GM23338 (cell line): ENCODE results near the gene BIN1. TPM values are rescaled to one million over a fixed set of nuclear protein-coding genes. Genes with fewer than 3 reads are reported as not detected.

ENCODE experiments used
- ATAC-seq: fragments of 200-7000 bp; cut with Tn5 transposase; 3 replicates; pipeline ENCODE4 v1.9.1; 2020
- DNase-seq: peaks from one replicate; pipeline ENCODE4 v3.0.0-alpha.2; 2015; ENCODE audit warnings: low spot score
- H2AFZ ChIP-seq: fragments of 200-600 bp; sonication (generic); 2 replicates; pipeline ENCODE4 v1.8.0; 2016; ENCODE audit warnings: antibody characterized with exemption, mild to moderate bottlenecking, moderate library complexity
- H3F3A ChIP-seq: fragments of 200-600 bp; sonication (generic); replicated peaks from 2 replicates; pipeline ENCODE4 v1.8.0; 2017; ENCODE audit warnings: antibody characterized with exemption, mixed run types, low read depth
- H3K27ac ChIP-seq: fragments of 200-600 bp; sonication (generic); 2 replicates; pipeline ENCODE4 v1.6.1; 2016; ENCODE audit warnings: low read depth
- H3K27me3 ChIP-seq: fragments of 200-600 bp; sonication (generic); 2 replicates; pipeline ENCODE4 v1.8.0; 2016; ENCODE audit warnings: mild to moderate bottlenecking, mixed run types, moderate library complexity; ENCODE audit not compliant: insufficient read depth
- H3K36me3 ChIP-seq: fragments of 200-600 bp; sonication (generic); 2 replicates; pipeline ENCODE4 v1.8.0; 2016; ENCODE audit warnings: mild to moderate bottlenecking; ENCODE audit not compliant: insufficient read depth
- H3K4me1 ChIP-seq: fragments of 200-600 bp; sonication (generic); 2 replicates; pipeline ENCODE4 v1.8.0; 2016; ENCODE audit warnings: mild to moderate bottlenecking, moderate library complexity; ENCODE audit not compliant: insufficient read depth
- H3K4me2 ChIP-seq: fragments of 200-600 bp; sonication (generic); 2 replicates; pipeline ENCODE4 v1.7.1; 2017; ENCODE audit warnings: mixed run types
- H3K4me3 ChIP-seq: fragments of 200-600 bp; sonication (generic); 2 replicates; pipeline ENCODE4 v1.6.1; 2016; ENCODE audit warnings: mixed run types
- H3K79me2 ChIP-seq: fragments of 200-600 bp; sonication (generic); replicated peaks from 2 replicates; pipeline ENCODE4 v1.8.0; 2017; ENCODE audit warnings: mild to moderate bottlenecking; ENCODE audit not compliant: insufficient read depth
- H3K9me2 ChIP-seq: fragments of 200-600 bp; sonication (generic); 2 replicates; pipeline ENCODE4 v1.8.0; 2017; ENCODE audit not compliant: insufficient read depth
- H4K20me1 ChIP-seq: fragments of 200-600 bp; sonication (generic); replicated peaks from 2 replicates; pipeline ENCODE4 v1.8.0; 2017; ENCODE audit warnings: mild to moderate bottlenecking; ENCODE audit not compliant: insufficient read depth
- H3K27ac Mint-ChIP-seq: 2 replicates; pipeline ENCODE4 v1.8.0; 2020; ENCODE audit warnings: inconsistent platforms, mild to moderate bottlenecking, moderate library complexity, mixed read lengths
- H3K27me3 Mint-ChIP-seq: 3 replicates; pipeline ENCODE4 v1.8.0; 2022; ENCODE audit warnings: low read depth, mild to moderate bottlenecking, moderate library complexity, mixed read lengths, inconsistent platforms; ENCODE audit not compliant: insufficient read depth, poor library complexity
- H3K36me3 Mint-ChIP-seq: 3 replicates; pipeline ENCODE4 v1.8.0; 2021; ENCODE audit warnings: low read depth, mild to moderate bottlenecking, inconsistent platforms, moderate library complexity, mixed read lengths
- H3K4me1 Mint-ChIP-seq: 3 replicates; pipeline ENCODE4 v1.8.0; 2020; ENCODE audit warnings: mild to moderate bottlenecking, inconsistent platforms, mixed read lengths
- H3K4me3 Mint-ChIP-seq: 3 replicates; pipeline ENCODE4 v1.8.0; 2021; ENCODE audit warnings: moderate library complexity, mild to moderate bottlenecking, inconsistent platforms, mixed read lengths
- H3K9me3 Mint-ChIP-seq: 3 replicates; pipeline ENCODE4 v1.8.0; 2020; ENCODE audit warnings: moderate library complexity, mild to moderate bottlenecking, inconsistent platforms, mixed read lengths
- CREB1 ChIP-seq: fragments of 250-450 bp; sonication (Bioruptor Pico); IDR thresholded peaks from 2 replicates; pipeline ENCODE4 v1.5.0; 2020; ENCODE audit warnings: low read depth, mild to moderate bottlenecking, moderate library complexity
- CTCF ChIP-seq, 2 experiments: fragments of 200-600 bp in 1 of 2; sonication (generic) in 1 of 2; conservative IDR thresholded peaks; 2 replicates each; pipeline versions ENCODE4 v1.5.1 to v1.6.1; 2016 to 2017; ENCODE audit warnings: antibody characterized with exemption in 2 of 2, low read depth in 2 of 2, mild to moderate bottlenecking in 2 of 2, moderate library complexity in 1 of 2
- ETS1 ChIP-seq: IDR thresholded peaks from 2 replicates; pipeline ENCODE4 v1.6.1; 2016; ENCODE audit warnings: antibody characterized with exemption
- EZH2 ChIP-seq: fragments of 200-600 bp; sonication (generic); IDR thresholded peaks from one replicate; pipeline ENCODE4 v1.8.0; 2017; ENCODE audit warnings: antibody characterized with exemption, mild to moderate bottlenecking, low read depth; ENCODE audit not compliant: unreplicated experiment
- EZH2phosphoT487 ChIP-seq: fragments of 200-600 bp; sonication (generic); IDR thresholded peaks from one replicate; pipeline ENCODE4 v1.8.1; 2018; ENCODE audit warnings: antibody characterized with exemption; ENCODE audit not compliant: unreplicated experiment
- JUNB ChIP-seq: IDR thresholded peaks from one replicate; pipeline ENCODE4 v1.6.1; 2016; ENCODE audit warnings: antibody characterized with exemption; ENCODE audit not compliant: unreplicated experiment
- NANOG ChIP-seq: IDR thresholded peaks from 2 replicates; pipeline ENCODE4 v1.6.1; 2016; ENCODE audit warnings: antibody characterized with exemption, borderline replicate concordance
- POLR2AphosphoS5 ChIP-seq: IDR thresholded peaks from 2 replicates; pipeline ENCODE4 v1.6.1; 2016; ENCODE audit warnings: antibody characterized with exemption, low read depth
- REST ChIP-seq: IDR thresholded peaks from one replicate; pipeline ENCODE4 v1.6.1; 2018; ENCODE audit warnings: antibody characterized with exemption; ENCODE audit not compliant: unreplicated experiment
- STAT1 ChIP-seq: IDR thresholded peaks from one replicate; pipeline ENCODE4 v1.6.1; 2016; ENCODE audit warnings: antibody characterized with exemption; ENCODE audit not compliant: unreplicated experiment
- ZNF114 ChIP-seq: fragments of 250-450 bp; sonication (Bioruptor Pico); IDR thresholded peaks from 2 replicates; pipeline ENCODE4 v1.5.0; 2020; ENCODE audit warnings: mild to moderate bottlenecking, moderate library complexity
- ZNF331 ChIP-seq: fragments of 250-450 bp; sonication (Bioruptor Pico); IDR thresholded peaks from 2 replicates; pipeline ENCODE4 v1.5.0; 2020; ENCODE audit warnings: low read depth, mild to moderate bottlenecking, moderate library complexity
- ZNF462 ChIP-seq: fragments of 250-450 bp; sonication (Bioruptor Pico); IDR thresholded peaks from 2 replicates; pipeline ENCODE4 v1.5.0; 2020; ENCODE audit warnings: mild to moderate bottlenecking, moderate library complexity
- polyA plus RNA-seq: library from polyadenylated mRNA; unstranded; fragments of >200 nt; fragmentation: Nextera tagmentation; extraction: Ambion mirVana; gene quantifications from 2 replicates; pipeline ENCODE4 v1.2.1, GENCODE V29; 2016
- total RNA-seq: library from RNA; depleted of rRNA; stranded (reverse); fragments of >200 nt; shearing (Covaris generic); gene quantifications from 2 replicates; pipeline ENCODE4 v1.2.3, GENCODE V29; 2014

The BIN1 gene
- total and polyA plus RNA-seq, 2 experiments from 2014 or later: 30.1 to 56.4 TPM

GRCh38 chr2:126998486-126998885 is 108.5 kb downstream of the BIN1 start:
- no peaks in the 10 kb centered on the region for H3K36me3 ChIP-seq
- Mint-ChIP-seq H3K4me3 (no peak overlapping the region), H3K4me1 (peaks cover 2% of the 10 kb centered on the region; the same call in 2 of the 3 replicates), H3K27me3 (no peaks in the 10 kb centered on the region), H3K9me3 (no peaks in the 10 kb centered on the region), H3K27ac (no peak overlapping the region), H3K36me3 (no peaks in the 10 kb centered on the region)
- H4K20me1 ChIP-seq: no peaks in the 10 kb centered on the region
- H3K27ac ChIP-seq: no peak overlapping the region
- no peak for ATAC-seq
- H3K79me2 ChIP-seq: no peaks in the 10 kb centered on the region
- TF ChIP-seq NANOG (no peak), CTCF (conservative IDR thresholded peaks at IDR 0.05; ENCODE audit: low read depth in 2 of 2) (no peak), REST (no peak), ETS1 (no peak), ZNF114 (no peak), EZH2 (no peak), CREB1 (CRISPR knock-in tag) (no peak), STAT1 (no peak), ZNF462 (CRISPR knock-in tag) (no peak), ZNF331 (CRISPR knock-in tag) (no peak), POLR2AphosphoS5 (no peak), EZH2phosphoT487 (no peak), JUNB (no peak)
- no peak overlapping the region for H2AFZ ChIP-seq
- no peaks in the 10 kb centered on the region for H3F3A ChIP-seq
- no peak overlapping the region for H3K4me2 ChIP-seq
- no peaks in the 10 kb centered on the region for H3K27me3 ChIP-seq
- no peak for DNase-seq
- H3K4me3 ChIP-seq: no peak overlapping the region
- no peaks in the 10 kb centered on the region for H3K9me2 ChIP-seq
- 0 out of 2 replicates have a peak, but pooled peaks cover 4% of the 10 kb centered on the region for H3K4me1 ChIP-seq
